Measurements from ENCODE around the gene MMP21. TPM values are rescaled to one million over a fixed set of nuclear protein-coding genes. Genes with fewer than 3 reads are reported as not detected.

The MMP21 gene
- total RNA-seq, 3 donors from 2014 or later = 0.33 to 0.59 TPM; not detected in 1

- no peaks in the 10 kb centered on the region for H3K4me1 ChIP-seq
- TF ChIP-seq, protein P1, sequence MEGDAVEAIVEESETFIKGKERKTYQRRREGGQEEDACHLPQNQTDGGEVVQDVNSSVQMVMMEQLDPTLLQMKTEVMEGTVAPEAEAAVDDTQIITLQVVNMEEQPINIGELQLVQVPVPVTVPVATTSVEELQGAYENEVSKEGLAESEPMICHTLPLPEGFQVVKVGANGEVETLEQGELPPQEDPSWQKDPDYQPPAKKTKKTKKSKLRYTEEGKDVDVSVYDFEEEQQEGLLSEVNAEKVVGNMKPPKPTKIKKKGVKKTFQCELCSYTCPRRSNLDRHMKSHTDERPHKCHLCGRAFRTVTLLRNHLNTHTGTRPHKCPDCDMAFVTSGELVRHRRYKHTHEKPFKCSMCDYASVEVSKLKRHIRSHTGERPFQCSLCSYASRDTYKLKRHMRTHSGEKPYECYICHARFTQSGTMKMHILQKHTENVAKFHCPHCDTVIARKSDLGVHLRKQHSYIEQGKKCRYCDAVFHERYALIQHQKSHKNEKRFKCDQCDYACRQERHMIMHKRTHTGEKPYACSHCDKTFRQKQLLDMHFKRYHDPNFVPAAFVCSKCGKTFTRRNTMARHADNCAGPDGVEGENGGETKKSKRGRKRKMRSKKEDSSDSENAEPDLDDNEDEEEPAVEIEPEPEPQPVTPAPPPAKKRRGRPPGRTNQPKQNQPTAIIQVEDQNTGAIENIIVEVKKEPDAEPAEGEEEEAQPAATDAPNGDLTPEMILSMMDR (IDR thresholded peaks at IDR 0.05) = no peak
- TF ChIP-seq POLR2A (IDR thresholded peaks at IDR 0.05) = no peak
- no peak for TF ChIP-seq POLR2AphosphoS5 (IDR thresholded peaks at IDR 0.05)
- no peaks in the 10 kb centered on the region for H3K9me3 ChIP-seq
Measured at GRCh38 chr10:125747417-125747816, 28.2 kb downstream of the MMP21 start.

DNA sequence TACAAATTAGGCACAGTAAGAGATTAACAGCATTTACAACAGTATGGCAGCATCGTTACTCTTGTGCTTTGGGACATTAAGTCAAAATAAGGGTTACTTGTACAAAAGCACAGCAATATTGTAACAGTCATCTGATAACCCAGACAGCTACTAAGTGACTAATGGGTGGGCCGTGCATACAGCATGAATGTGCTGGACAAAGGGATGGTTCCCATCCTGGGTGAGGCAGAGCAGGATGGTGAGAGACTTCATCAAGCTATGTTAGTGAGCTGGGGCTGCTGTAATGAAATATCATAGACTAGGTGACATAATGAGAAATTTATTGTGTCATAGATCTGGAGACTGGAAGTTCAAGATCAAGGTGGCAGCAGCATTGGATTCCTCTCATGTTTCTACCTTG, 30.7 kb downstream of the MMP21 start:
- peaks cover 2% of the 10 kb centered on the region for H3K36me3 ChIP-seq
- H3K4me1 ChIP-seq = no peaks in the 10 kb centered on the region
- DNase-seq (ENCODE audit: low spot score in 2 of 2) = no peak
- no peaks in the 10 kb centered on the region for H3K9me3 ChIP-seq
- H3K4me3 ChIP-seq = no peak overlapping the region
- no peak overlapping the region for H3K27ac ChIP-seq
- no peak for TF ChIP-seq POLR2A (IDR thresholded peaks at IDR 0.05)
- H3K27me3 ChIP-seq = no peaks in the 10 kb centered on the region
- intact Hi-C loops (cut with DNase I; ENCODE audit: low total_unique reads) = no loop called here

More at GRCh38 chr10:125747417-125747816, 28.2 kb downstream of the MMP21 start:
- Histone ChIP-seq H3K27me3 (no peaks in the 10 kb centered on the region), H3K4me3 (no peak overlapping the region), H3K36me3 (peaks cover 11% of the 10 kb centered on the region), H3K27ac (no peak overlapping the region)
- intact Hi-C loops (cut with DNase I; ENCODE audit: low total_unique reads) = no loop called here
- no peak for DNase-seq (ENCODE audit: low spot score in 2 of 2)

DNA sequence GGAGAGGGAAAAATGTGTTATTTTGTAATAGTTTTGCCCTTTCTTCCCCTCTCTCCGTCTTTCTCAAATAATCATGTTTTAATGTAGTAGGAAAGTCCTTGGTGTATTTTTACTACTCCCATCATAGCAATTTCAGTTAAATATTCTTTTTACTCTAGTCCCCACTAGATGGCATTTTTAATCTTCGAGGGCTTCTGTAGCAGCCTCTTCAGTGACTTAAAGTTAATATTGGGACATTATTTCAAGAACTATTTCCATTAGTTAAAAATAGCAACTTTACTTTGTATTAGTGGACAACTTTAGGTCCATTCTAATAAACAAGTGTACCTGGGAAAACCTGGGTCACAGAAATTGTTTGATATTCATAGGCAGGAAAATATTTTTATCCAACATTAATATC, 33.2 kb downstream of the MMP21 start:
- TF ChIP-seq, protein P1 (IDR thresholded peaks at IDR 0.05) = no peak
- TF ChIP-seq POLR2AphosphoS5 (IDR thresholded peaks at IDR 0.05) = no peak
- TF ChIP-seq POLR2A (IDR thresholded peaks at IDR 0.05) = no peak
- Histone ChIP-seq H3K27ac (no peak overlapping the region), H3K9me3 (no peaks in the 10 kb centered on the region), H3K4me3 (no peak overlapping the region), H3K36me3 (peaks cover 9% of the 10 kb centered on the region), H3K27me3 (no peaks in the 10 kb centered on the region), H3K4me1 (no peaks in the 10 kb centered on the region)
- no peak for DNase-seq (ENCODE audit: low spot score in 2 of 2)
- intact Hi-C loops (cut with DNase I; ENCODE audit: low total_unique reads) = no loop called here

GRCh38 chr10:125739994-125740679, 35.5 kb downstream of the MMP21 start:
- intact Hi-C loops (cut with DNase I; ENCODE audit: low total_unique reads) = no loop called here
- no peak for DNase-seq (ENCODE audit: low spot score in 2 of 2)
- Histone ChIP-seq H3K4me1 (no peaks in the 10 kb centered on the region), H3K27ac (no peak overlapping the region), H3K4me3 (no peak overlapping the region), H3K9me3 (no peaks in the 10 kb centered on the region), H3K27me3 (no peaks in the 10 kb centered on the region), H3K36me3 (peaks cover 13% of the 10 kb centered on the region)
- TF ChIP-seq POLR2A (IDR thresholded peaks at IDR 0.05) (no peak), POLR2AphosphoS5 (IDR thresholded peaks at IDR 0.05) (no peak)
- TF ChIP-seq, protein P1 (IDR thresholded peaks at IDR 0.05) = no peak

DNA sequence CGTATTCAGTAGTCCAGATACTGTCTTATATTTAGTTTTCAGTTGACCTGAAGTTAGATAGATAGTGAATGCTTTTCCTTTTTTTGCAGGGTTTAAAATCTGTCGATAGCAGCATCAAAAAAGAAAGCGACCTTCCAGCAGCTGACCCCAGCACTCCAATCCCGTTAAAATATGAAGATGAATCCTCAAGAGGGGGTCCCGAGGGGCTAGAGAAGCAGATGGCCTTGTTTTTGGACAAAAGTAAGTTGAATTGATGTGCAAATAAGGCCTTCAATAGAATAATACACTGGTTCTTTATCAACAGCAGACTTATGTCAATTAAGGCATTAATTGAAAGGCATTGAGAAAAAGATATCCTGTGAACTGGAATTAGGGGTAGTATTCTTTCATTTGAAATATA, 37.4 kb downstream of the MMP21 start:
- no peak overlapping the region for H3K4me3 ChIP-seq
- H3K4me1 ChIP-seq = no peaks in the 10 kb centered on the region
- no peak overlapping the region for H3K27ac ChIP-seq
- H3K36me3 ChIP-seq = peaks cover 16% of the 10 kb centered on the region
- no peak for DNase-seq (ENCODE audit: low spot score in 2 of 2)
- no peaks in the 10 kb centered on the region for H3K9me3 ChIP-seq
- intact Hi-C loops (cut with DNase I; ENCODE audit: low total_unique reads) = no loop called here
- TF ChIP-seq POLR2AphosphoS5 (IDR thresholded peaks at IDR 0.05) = no peak
- TF ChIP-seq POLR2A (IDR thresholded peaks at IDR 0.05) = no peak
- TF ChIP-seq, protein P1 (IDR thresholded peaks at IDR 0.05) = no peak
- no peaks in the 10 kb centered on the region for H3K27me3 ChIP-seq
